ENCODE results near the gene KRTAP5-5.
"Not testable (repeated sequence)": the region's sequence is repeated elsewhere in the genome, so short reads cannot be mapped to it uniquely, and the experiment has no call there.

KRTAP5-5 gene

GRCh38 chr11:1660111-1660867 is 30.7 kb downstream of the KRTAP5-5 start:
- DNase-seq = no peak

- not testable (repeated sequence) for DNase-seq
Observed at GRCh38 chr11:1661454-1662269, 32.1 kb downstream of the KRTAP5-5 start.

GRCh38 chr11:1662699-1663283 is 33.2 kb downstream of the KRTAP5-5 start:
- DNase-seq = not testable (repeated sequence)

- no peak for DNase-seq
Observed at GRCh38 chr11:1665313-1665712, 35.7 kb downstream of the KRTAP5-5 start.

GRCh38 chr11:1667121-1667850 is 37.7 kb downstream of the KRTAP5-5 start:
- no peak for DNase-seq

- DNase-seq = no peak
Observed at GRCh38 chr11:1667906-1668305, 38.3 kb downstream of the KRTAP5-5 start.

- DNase-seq = no peak
Observed at GRCh38 chr11:1668911-1669473, 39.4 kb downstream of the KRTAP5-5 start.

GRCh38 chr11:1669546-1670218 is 40.1 kb downstream of the KRTAP5-5 start:
- no peak for DNase-seq

GRCh38 chr11:1670457-1670856 is 40.9 kb downstream of the KRTAP5-5 start:
- not testable (repeated sequence) for DNase-seq

GRCh38 chr11:1670905-1671371 is 41.4 kb downstream of the KRTAP5-5 start:
- DNase-seq = no peak

GRCh38 chr11:1671658-1672057 is 42.1 kb downstream of the KRTAP5-5 start:
- DNase-seq = no peak

GRCh38 chr11:1672613-1673350 is 43.2 kb downstream of the KRTAP5-5 start:
- DNase-seq = no peak

- DNase-seq = no peak
Observed at GRCh38 chr11:1673446-1674172, 44.0 kb downstream of the KRTAP5-5 start.

GRCh38 chr11:1674173-1675131 is 44.9 kb downstream of the KRTAP5-5 start:
- no peak for DNase-seq

GRCh38 chr11:1675536-1676228 is 46.1 kb downstream of the KRTAP5-5 start:
- no peak for DNase-seq

- no peak for DNase-seq
Observed at GRCh38 chr11:1676229-1676740, 46.7 kb downstream of the KRTAP5-5 start.

GRCh38 chr11:1679881-1680280 is 50.3 kb downstream of the KRTAP5-5 start:
- DNase-seq = no peak

All from kidney glomerular epithelial cell (primary cell).